ENCODE results near the gene CTSE.
A peak's percentile ranks its signal among the peaks of the same experiment; 100 is the strongest.

The CTSE gene

DNA sequence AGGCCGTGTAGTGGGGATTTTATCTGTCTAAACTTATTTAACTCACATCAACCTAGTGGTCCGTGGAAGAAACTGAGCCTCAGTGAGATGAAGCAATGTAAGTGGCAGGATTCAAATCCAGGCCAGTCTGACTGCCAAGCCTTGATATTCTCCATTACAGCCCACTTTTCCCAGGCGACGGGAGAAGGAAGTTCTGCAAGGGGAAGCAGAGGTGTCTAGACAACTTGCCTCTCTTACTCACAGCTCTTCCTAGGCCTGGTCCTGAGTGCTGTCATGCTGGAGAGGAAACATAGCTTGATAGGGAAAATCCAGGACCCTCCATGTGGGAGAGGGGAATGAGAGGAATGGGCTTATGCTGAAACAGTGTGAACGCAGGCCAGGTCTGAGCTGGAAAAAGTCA, 9.1 kb downstream of the CTSE start:
- H3K27me3 ChIP-seq (ENCODE audit: low read length), result no peaks in the 10 kb centered on the region
- H3K4me2 ChIP-seq (ENCODE audit: low read depth, low read length, poor library complexity, severe bottlenecking), result no peak overlapping the region
- H3K9me3 ChIP-seq (ENCODE audit: insufficient read depth, low read length), result no peaks in the 10 kb centered on the region
- H3K9ac ChIP-seq (ENCODE audit: low read length), result no peak overlapping the region
- H3K27ac ChIP-seq (ENCODE audit: low read depth, low read length), result no peak overlapping the region
- H3K36me3 ChIP-seq (ENCODE audit: low read length), result no peaks in the 10 kb centered on the region
- no peaks in the 10 kb centered on the region for H3K9me2 ChIP-seq (replicated peaks; ENCODE audit: insufficient read depth, low read length)
- H3F3A ChIP-seq (ENCODE audit: insufficient read depth), result no peaks in the 10 kb centered on the region
- H3K4me3 ChIP-seq (ENCODE audit: insufficient read depth, low read length, poor library complexity, severe bottlenecking), result no peak overlapping the region
- TF ChIP-seq, protein P1, sequence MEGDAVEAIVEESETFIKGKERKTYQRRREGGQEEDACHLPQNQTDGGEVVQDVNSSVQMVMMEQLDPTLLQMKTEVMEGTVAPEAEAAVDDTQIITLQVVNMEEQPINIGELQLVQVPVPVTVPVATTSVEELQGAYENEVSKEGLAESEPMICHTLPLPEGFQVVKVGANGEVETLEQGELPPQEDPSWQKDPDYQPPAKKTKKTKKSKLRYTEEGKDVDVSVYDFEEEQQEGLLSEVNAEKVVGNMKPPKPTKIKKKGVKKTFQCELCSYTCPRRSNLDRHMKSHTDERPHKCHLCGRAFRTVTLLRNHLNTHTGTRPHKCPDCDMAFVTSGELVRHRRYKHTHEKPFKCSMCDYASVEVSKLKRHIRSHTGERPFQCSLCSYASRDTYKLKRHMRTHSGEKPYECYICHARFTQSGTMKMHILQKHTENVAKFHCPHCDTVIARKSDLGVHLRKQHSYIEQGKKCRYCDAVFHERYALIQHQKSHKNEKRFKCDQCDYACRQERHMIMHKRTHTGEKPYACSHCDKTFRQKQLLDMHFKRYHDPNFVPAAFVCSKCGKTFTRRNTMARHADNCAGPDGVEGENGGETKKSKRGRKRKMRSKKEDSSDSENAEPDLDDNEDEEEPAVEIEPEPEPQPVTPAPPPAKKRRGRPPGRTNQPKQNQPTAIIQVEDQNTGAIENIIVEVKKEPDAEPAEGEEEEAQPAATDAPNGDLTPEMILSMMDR (IDR thresholded peaks at IDR 0.05; ENCODE audit: insufficient read depth, low read length, poor library complexity, severe bottlenecking), result no peak
- no peak for TF ChIP-seq EZH2phosphoT487 (conservative IDR thresholded peaks at IDR 0.05; ENCODE audit: low read length)
- no peaks in the 10 kb centered on the region for H3K79me2 ChIP-seq (ENCODE audit: insufficient read depth, low read length)
- H2AFZ ChIP-seq (ENCODE audit: low read depth, low read length, severe bottlenecking), result no peak overlapping the region
- no peaks in the 10 kb centered on the region for H4K20me1 ChIP-seq (ENCODE audit: low read depth, low read length)

DNA sequence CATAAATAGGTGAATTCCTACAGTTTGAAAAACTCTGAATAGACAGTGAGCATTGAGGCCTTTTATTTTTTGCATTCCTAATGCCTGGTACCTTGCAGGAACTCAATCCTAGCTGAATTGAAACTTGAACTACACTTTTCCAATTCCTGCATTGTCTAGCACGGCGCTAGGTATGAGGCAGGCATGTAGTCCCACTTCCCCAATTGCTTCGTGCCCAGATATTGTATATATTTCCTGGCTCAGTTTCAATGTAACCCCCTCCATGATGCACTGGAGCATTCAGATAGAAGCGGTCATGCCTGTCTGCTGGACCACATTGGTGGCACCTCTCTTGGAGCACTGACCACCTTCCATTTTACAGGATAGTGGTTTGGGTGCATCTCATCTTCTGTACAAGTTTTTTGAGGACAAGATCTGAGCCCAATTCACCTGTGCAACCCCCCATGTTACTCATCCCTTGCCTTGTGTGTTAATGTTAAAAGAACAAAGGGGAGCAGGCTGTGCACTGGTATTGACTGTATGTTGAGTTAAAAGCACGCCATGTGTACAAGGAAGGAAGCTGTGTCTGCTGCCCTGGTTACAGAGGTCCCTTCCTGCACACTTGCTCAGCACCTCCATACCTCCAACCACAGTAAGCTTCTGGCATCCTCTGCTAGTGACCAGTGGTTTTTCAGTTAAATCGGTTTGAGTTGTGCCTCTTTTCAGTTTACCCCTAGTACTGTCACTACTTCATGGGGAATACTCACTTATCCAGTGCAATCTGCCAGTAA, 10.5 kb downstream of the CTSE start:
- peak overlapping the region; percentile 89 for H2AFZ ChIP-seq (ENCODE audit: low read depth, low read length, severe bottlenecking)
- no peak overlapping the region for H3K27ac ChIP-seq (ENCODE audit: low read depth, low read length)
- H3K27me3 ChIP-seq (ENCODE audit: low read length), result no peaks in the 10 kb centered on the region

DNA sequence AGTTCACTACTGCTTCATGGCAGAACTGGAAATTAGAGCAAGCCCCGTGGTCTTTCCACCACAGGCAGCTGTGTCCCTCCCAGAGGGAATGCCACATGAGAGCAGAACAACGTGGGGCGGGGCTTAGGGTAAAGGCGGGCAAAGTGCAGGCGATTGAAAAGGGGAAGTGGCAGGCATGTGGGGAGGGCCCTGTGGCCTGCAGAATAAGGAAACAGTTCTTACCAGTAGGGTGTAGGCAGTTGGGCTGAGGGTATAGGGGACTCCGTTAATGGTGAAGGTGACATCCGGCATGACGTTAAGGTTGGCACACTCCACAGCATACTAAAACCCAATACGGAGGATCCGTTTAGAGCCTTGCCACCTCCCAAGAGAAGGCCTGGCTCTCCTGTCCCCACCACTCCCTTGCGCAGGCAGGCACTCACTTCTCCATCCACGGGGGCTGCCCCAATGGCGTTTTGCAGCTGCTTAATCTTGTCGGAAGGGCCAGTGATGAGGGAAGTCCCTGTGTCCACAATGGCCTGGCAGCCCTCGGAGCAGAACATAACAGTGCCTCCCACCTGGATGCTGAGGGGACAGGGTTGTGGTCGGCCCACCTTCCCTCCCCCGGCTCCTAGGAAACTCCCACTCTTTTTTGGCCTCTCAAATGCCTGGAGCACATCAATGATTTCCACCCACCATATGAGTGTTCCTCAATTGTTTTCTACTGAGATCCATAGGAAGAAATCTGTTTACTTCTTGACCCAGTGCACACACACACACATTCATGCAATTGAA, 11.4 kb downstream of the CTSE start:
- Histone ChIP-seq H3K36me3 (ENCODE audit: low read length) (no peaks in the 10 kb centered on the region), H3K9me3 (ENCODE audit: insufficient read depth, low read length) (no peaks in the 10 kb centered on the region), H3K27ac (ENCODE audit: low read depth, low read length) (peak overlapping the region; percentile 42), H3K4me3 (ENCODE audit: insufficient read depth, low read length, poor library complexity, severe bottlenecking) (no peak overlapping the region), H3K9me2 (replicated peaks; ENCODE audit: insufficient read depth, low read length) (no peaks in the 10 kb centered on the region), H3K9ac (ENCODE audit: low read length) (peak overlapping the region; percentile 29; the same call in 1 of the 2 replicates), H3K79me2 (ENCODE audit: insufficient read depth, low read length) (no peaks in the 10 kb centered on the region), H4K20me1 (ENCODE audit: low read depth, low read length) (no peaks in the 10 kb centered on the region), H3K4me2 (ENCODE audit: low read depth, low read length, poor library complexity, severe bottlenecking) (peak overlapping the region; percentile 39), H3F3A (ENCODE audit: insufficient read depth) (no peaks in the 10 kb centered on the region), H3K27me3 (ENCODE audit: low read length) (no peaks in the 10 kb centered on the region), H2AFZ (ENCODE audit: low read depth, low read length, severe bottlenecking) (peak overlapping the region; percentile 89)
- TF ChIP-seq, protein P1 (IDR thresholded peaks at IDR 0.05; ENCODE audit: insufficient read depth, low read length, poor library complexity, severe bottlenecking), result no peak
- no peak for TF ChIP-seq EZH2phosphoT487 (conservative IDR thresholded peaks at IDR 0.05; ENCODE audit: low read length)

More for the DNA sequence above, 10.5 kb downstream of the CTSE start:
- Histone ChIP-seq H3K79me2 (ENCODE audit: insufficient read depth, low read length) (no peaks in the 10 kb centered on the region), H4K20me1 (ENCODE audit: low read depth, low read length) (no peaks in the 10 kb centered on the region), H3K9me3 (ENCODE audit: insufficient read depth, low read length) (no peaks in the 10 kb centered on the region), H3K9ac (ENCODE audit: low read length) (no peak overlapping the region), H3K4me3 (ENCODE audit: insufficient read depth, low read length, poor library complexity, severe bottlenecking) (no peak overlapping the region), H3K4me2 (ENCODE audit: low read depth, low read length, poor library complexity, severe bottlenecking) (no peak overlapping the region), H3K36me3 (ENCODE audit: low read length) (no peaks in the 10 kb centered on the region), H3K9me2 (replicated peaks; ENCODE audit: insufficient read depth, low read length) (no peaks in the 10 kb centered on the region), H3F3A (ENCODE audit: insufficient read depth) (no peaks in the 10 kb centered on the region)
- TF ChIP-seq, protein P1 (IDR thresholded peaks at IDR 0.05; ENCODE audit: insufficient read depth, low read length, poor library complexity, severe bottlenecking), result no peak
- no peak for TF ChIP-seq EZH2phosphoT487 (conservative IDR thresholded peaks at IDR 0.05; ENCODE audit: low read length)

Data from SU-DHL-6 (cell line).